Keratinocyte (primary cell): ENCODE data around the gene TFG.

Source experiments
- EZH2 ChIP-seq: IDR thresholded peaks from one replicate; pipeline ENCODE4 v1.6.1; 2012; ENCODE audit warnings: inconsistent platforms, mild to moderate bottlenecking, low read length, moderate library complexity
- TF ChIP-seq, protein P1 (sequence below), 3 experiments: IDR thresholded peaks in 1 of 3; conservative IDR thresholded peaks in 1 of 3; optimal IDR thresholded peaks in 1 of 3; 2 replicates in 2 of 3; 3 replicates in 1 of 3; pipeline versions ENCODE3 to v1.5.1; 2011; ENCODE audit warnings: low read length in 3 of 3, mild to moderate bottlenecking in 3 of 3, moderate library complexity in 2 of 3, control low read depth in 1 of 3, inconsistent platforms in 1 of 3; ENCODE audit not compliant: insufficient read depth in 2 of 3; ENCODE audit errors: extremely low read depth in 1 of 3

DNA sequence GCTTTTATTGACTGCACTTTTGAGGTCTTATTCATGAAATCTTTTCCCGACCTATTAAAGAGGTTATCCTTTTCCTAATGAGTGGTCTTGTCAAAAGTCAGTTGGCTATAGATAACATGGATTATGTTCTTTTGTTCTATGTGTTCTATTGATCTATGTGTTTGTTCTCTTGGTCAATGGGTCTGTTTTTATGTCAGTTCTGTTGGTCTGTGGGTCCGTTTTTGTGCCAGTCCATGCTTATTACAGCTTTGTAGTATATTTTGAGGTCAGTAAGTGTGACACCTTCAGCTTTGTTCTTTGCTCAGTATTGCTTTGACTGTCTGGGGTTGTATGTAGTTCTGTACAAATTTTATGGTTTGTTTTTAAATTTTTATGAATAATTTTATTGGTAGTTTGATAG, 7.8 kb downstream of the TFG start:
- TF ChIP-seq, protein P1, sequence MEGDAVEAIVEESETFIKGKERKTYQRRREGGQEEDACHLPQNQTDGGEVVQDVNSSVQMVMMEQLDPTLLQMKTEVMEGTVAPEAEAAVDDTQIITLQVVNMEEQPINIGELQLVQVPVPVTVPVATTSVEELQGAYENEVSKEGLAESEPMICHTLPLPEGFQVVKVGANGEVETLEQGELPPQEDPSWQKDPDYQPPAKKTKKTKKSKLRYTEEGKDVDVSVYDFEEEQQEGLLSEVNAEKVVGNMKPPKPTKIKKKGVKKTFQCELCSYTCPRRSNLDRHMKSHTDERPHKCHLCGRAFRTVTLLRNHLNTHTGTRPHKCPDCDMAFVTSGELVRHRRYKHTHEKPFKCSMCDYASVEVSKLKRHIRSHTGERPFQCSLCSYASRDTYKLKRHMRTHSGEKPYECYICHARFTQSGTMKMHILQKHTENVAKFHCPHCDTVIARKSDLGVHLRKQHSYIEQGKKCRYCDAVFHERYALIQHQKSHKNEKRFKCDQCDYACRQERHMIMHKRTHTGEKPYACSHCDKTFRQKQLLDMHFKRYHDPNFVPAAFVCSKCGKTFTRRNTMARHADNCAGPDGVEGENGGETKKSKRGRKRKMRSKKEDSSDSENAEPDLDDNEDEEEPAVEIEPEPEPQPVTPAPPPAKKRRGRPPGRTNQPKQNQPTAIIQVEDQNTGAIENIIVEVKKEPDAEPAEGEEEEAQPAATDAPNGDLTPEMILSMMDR (optimal IDR thresholded peaks at IDR 0.05 in 1 of 3, IDR thresholded peaks at IDR 0.05 in 1 of 3, conservative IDR thresholded peaks at IDR 0.05 in 1 of 3; ENCODE audit: extremely low read depth in 1 of 3, insufficient read depth in 2 of 3, low read length in 3 of 3) = no peak
- TF ChIP-seq EZH2 = no peak
